Parathyroid adenoma (tissue), 2 donors: ENCODE data around the gene KIDINS220.

Experiments
- H2AFZ ChIP-seq: fragments of 300-600 bp; sonication (generic); one replicate; pipeline ENCODE4 v1.7.0; 2017; ENCODE audit warnings: antibody characterized with exemption, mild to moderate bottlenecking
- H3K27ac ChIP-seq: fragments of 300-600 bp; sonication (generic); one replicate; pipeline ENCODE4 v1.7.0; 2017
- H3K27me3 ChIP-seq: fragments of 300-600 bp; sonication (generic); one replicate; pipeline ENCODE4 v1.7.0; 2017; ENCODE audit warnings: low read length; ENCODE audit not compliant: control insufficient read depth, insufficient read depth
- H3K36me3 ChIP-seq: fragments of 300-600 bp; sonication (generic); one replicate; pipeline ENCODE4 v1.7.0; 2017; ENCODE audit warnings: low read length; ENCODE audit not compliant: control insufficient read depth, insufficient read depth
- H3K4me1 ChIP-seq: fragments of 300-600 bp; sonication (generic); one replicate; pipeline ENCODE4 v1.7.0; 2017; ENCODE audit warnings: control low read depth
- H3K4me2 ChIP-seq: fragments of 300-600 bp; sonication (generic); one replicate; pipeline ENCODE4 v1.7.0; 2017; ENCODE audit warnings: low read length
- H3K4me3 ChIP-seq: fragments of 300-600 bp; sonication (generic); one replicate; pipeline ENCODE4 v1.7.0; 2017; ENCODE audit warnings: low read depth, low read length
- H3K79me2 ChIP-seq: fragments of 300-600 bp; sonication (generic); one replicate; pipeline ENCODE4 v1.7.0; 2017; ENCODE audit warnings: control low read depth
- H3K9ac ChIP-seq: fragments of 300-600 bp; sonication (generic); one replicate; pipeline ENCODE4 v1.7.0; 2017; ENCODE audit warnings: mild to moderate bottlenecking
- H3K9me3 ChIP-seq: fragments of 300-600 bp; sonication (generic); one replicate; pipeline ENCODE4 v1.7.0; 2017; ENCODE audit warnings: low read length; ENCODE audit not compliant: control insufficient read depth
- CTCF ChIP-seq: fragments of 300-600 bp; sonication (generic); IDR thresholded peaks from one replicate; pipeline ENCODE4 v1.7.0; 2017; ENCODE audit warnings: antibody characterized with exemption, mild to moderate bottlenecking
- donor health status: primary hyperparathyroidism.

KIDINS220 gene

GRCh38 chr2:8841932-8842331 is 4.5 kb upstream of the KIDINS220 start:
- Histone ChIP-seq H3K27me3 (no peaks in the 10 kb centered on the region), H3K9me3 (no peaks in the 10 kb centered on the region), H3K36me3 (no peaks in the 10 kb centered on the region), H3K9ac (no peak overlapping the region), H3K27ac (no peak overlapping the region), H3K4me2 (no peak overlapping the region), H3K4me1 (peaks cover 4% of the 10 kb centered on the region), H3K4me3 (no peak overlapping the region), H3K79me2 (peaks cover 13% of the 10 kb centered on the region), H2AFZ (no peak overlapping the region)
- TF ChIP-seq CTCF: no peak

DNA sequence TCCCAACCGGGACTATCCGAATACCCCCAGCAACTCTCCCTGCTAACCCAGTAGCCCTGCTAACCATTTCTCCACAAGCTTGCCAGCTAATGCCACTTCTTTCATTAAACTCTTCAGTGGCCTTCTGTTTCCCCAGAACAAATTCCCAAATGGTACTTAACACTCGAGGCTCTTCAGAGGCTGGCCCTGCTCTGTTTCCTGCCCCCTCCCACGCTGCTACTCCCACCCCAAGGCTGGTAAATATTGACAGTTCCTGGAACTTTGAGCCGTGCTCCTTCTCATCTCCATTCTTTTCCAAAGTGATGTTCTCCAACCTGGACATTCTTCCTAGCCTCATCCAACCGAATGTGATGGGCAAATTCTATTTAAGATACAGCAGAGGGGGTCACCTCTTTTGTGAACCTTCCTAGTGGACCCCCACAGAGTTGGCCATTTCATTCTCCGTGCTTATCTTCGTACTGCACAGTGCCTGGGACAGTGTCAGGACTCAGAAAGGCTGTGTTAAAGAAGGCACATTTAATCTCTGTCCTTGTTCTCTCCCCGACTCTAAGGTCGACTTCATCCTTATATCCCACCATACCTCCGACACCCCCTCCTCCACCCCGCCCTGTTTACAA is 3.2 kb upstream of the KIDINS220 start:
- peaks cover 4% of the 10 kb centered on the region for H3K4me1 ChIP-seq
- H3K36me3 ChIP-seq: no peaks in the 10 kb centered on the region
- no peak overlapping the region for H3K4me2 ChIP-seq
- H3K9me3 ChIP-seq: no peaks in the 10 kb centered on the region
- TF ChIP-seq CTCF: no peak
- H2AFZ ChIP-seq: no peak overlapping the region
- peaks cover 14% of the 10 kb centered on the region for H3K79me2 ChIP-seq
- H3K4me3 ChIP-seq: no peak overlapping the region
- no peaks in the 10 kb centered on the region for H3K27me3 ChIP-seq
- H3K9ac ChIP-seq: no peak overlapping the region
- H3K27ac ChIP-seq: no peak overlapping the region

DNA sequence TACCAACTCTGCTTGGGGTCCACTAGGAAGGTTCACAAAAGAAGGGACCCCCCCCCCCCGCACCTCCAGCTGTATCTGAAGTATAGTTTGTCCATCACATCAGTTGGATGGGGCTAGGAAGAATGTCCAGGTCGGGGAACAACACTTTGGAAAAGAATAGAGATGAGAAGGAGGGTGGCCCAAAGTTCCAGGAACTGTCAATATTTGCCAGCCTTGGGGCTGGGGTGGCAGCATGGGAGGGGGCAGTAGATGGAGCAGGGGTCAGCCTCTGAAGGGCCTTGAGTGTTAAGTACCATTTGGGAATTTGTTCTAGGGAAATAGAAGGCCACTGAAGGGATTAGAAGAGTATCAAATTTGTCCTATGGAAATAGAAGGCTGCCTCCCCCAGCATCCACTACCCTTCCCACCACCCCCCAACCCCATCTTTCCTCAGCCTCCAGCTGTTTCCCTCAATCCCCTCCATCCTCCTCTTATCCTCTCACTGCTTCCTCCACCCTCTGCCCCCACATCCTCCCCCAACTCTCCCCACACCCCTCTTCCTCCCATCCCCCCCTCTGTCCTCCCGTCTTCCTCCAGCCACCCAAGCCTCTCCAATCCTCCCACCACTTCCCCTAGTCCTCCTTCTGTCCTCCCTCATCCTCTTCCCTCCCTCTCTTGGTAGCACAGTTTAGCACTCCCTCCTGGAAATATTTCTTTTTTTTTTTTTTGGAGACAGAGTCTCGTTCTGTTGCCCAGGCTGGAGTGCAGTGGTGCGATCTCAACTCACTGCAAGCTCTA is 2.0 kb upstream of the KIDINS220 start:
- H3K79me2 ChIP-seq: peaks cover 26% of the 10 kb centered on the region
- no peak overlapping the region for H3K4me2 ChIP-seq
- TF ChIP-seq CTCF: no peak
- peaks cover 7% of the 10 kb centered on the region for H3K4me1 ChIP-seq
- no peaks in the 10 kb centered on the region for H3K27me3 ChIP-seq
- no peak overlapping the region for H3K4me3 ChIP-seq
- no peaks in the 10 kb centered on the region for H3K36me3 ChIP-seq
- no peaks in the 10 kb centered on the region for H3K9me3 ChIP-seq
- no peak overlapping the region for H2AFZ ChIP-seq
- no peak overlapping the region for H3K9ac ChIP-seq
- no peak overlapping the region for H3K27ac ChIP-seq

DNA sequence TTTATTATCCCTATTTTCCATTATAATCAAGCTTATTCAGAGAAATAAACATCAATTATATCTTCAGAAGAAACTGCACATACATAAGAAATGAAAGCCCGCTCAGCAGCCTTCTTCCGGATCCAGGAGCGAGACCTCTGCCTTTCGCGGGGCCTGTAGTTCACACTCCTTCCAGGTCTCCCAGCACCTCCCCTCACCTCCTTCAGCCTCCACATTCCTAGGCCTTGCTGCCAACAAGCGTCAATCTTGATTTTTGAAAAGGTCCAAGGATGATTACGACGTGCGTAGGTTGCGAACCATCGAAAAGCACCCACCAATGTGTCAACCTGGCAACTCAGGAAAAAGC is 355 bp upstream of the KIDINS220 start:
- peaks cover 7% of the 10 kb centered on the region for H3K4me1 ChIP-seq
- H2AFZ ChIP-seq: peak overlapping the region; percentile 94
- H3K4me2 ChIP-seq: peak overlapping the region; percentile 44
- H3K4me3 ChIP-seq: peak overlapping the region; percentile 90
- H3K79me2 ChIP-seq: peaks cover 31% of the 10 kb centered on the region
- H3K27me3 ChIP-seq: no peaks in the 10 kb centered on the region
- H3K9ac ChIP-seq: no peak overlapping the region
- H3K9me3 ChIP-seq: no peaks in the 10 kb centered on the region
- H3K36me3 ChIP-seq: no peaks in the 10 kb centered on the region
- no peak for TF ChIP-seq CTCF
- peak overlapping the region; percentile 51 for H3K27ac ChIP-seq

DNA sequence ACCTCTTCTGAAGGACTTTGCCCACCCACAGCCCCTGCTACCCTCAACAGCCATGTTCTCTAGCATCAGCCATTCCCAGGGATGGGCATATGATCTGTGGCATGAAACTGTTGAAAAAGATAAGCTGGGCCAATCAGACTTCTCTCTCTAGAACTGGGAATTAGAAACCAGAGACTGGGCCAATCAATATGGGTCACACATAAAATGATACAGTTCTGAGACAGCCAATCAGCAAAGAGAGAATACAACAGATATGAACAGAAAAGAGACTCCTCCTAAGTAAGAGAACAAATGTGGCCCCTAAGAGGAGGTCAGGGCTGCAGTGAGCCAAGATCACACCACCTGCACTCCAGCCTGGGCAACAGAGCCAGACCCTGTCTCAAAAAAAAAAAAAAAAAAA is 2.1 kb downstream of the KIDINS220 start:
- Histone ChIP-seq H3K36me3 (no peaks in the 10 kb centered on the region), H3K4me2 (no peak overlapping the region), H3K79me2 (peaks cover 31% of the 10 kb centered on the region), H3K4me1 (peaks cover 7% of the 10 kb centered on the region), H3K27ac (no peak overlapping the region), H3K27me3 (no peaks in the 10 kb centered on the region), H2AFZ (no peak overlapping the region), H3K9me3 (no peaks in the 10 kb centered on the region), H3K9ac (no peak overlapping the region), H3K4me3 (no peak overlapping the region)
- no peak for TF ChIP-seq CTCF
